T-helper 9 cell (primary cell): ENCODE results near the gene SMARCC2.
"Not testable (repeated sequence)": the region's sequence is repeated elsewhere in the genome, so short reads cannot be mapped to it uniquely, and the experiment has no call there.

Experiments
- DNase-seq: peaks from one replicate; pipeline ENCODE4 v3.0.0-alpha.2; 2020

SMARCC2 gene

GRCh38 chr12:56162468-56163290 lies 26.6 kb downstream of the SMARCC2 start:
- no peak for DNase-seq

GRCh38 chr12:56161690-56162351 lies 27.5 kb downstream of the SMARCC2 start:
- DNase-seq: no peak

GRCh38 chr12:56160894-56161689 lies 28.2 kb downstream of the SMARCC2 start:
- no peak for DNase-seq

GRCh38 chr12:56160193-56160763 lies 29.0 kb downstream of the SMARCC2 start:
- peak; percentile 56 for DNase-seq

GRCh38 chr12:56159482-56160192 lies 29.6 kb downstream of the SMARCC2 start:
- DNase-seq: no peak

- no peak for DNase-seq
Observed at GRCh38 chr12:56158926-56159461, 30.3 kb downstream of the SMARCC2 start.

- DNase-seq: peak; percentile 85
Observed at GRCh38 chr12:56158029-56158925, 31.0 kb downstream of the SMARCC2 start, which contains the start of gene MYL6. TSS of gene MYL6 (plus strand) at chr12:56158359. CDS start at chr12:56158402, 43 bp downstream.

GRCh38 chr12:56157201-56158028 lies 31.9 kb downstream of the SMARCC2 start:
- peak; percentile 39 for DNase-seq

- not testable (repeated sequence) for DNase-seq
Observed at GRCh38 chr12:56156464-56157200, 32.7 kb downstream of the SMARCC2 start.

GRCh38 chr12:56155256-56155845 lies 33.9 kb downstream of the SMARCC2 start:
- no peak for DNase-seq

- DNase-seq: no peak
Observed at GRCh38 chr12:56154818-56155217, 34.5 kb downstream of the SMARCC2 start.

- DNase-seq: no peak
Observed at GRCh38 chr12:56154246-56154771, 35.0 kb downstream of the SMARCC2 start.

- no peak for DNase-seq
Observed at GRCh38 chr12:56153678-56154065, 35.6 kb downstream of the SMARCC2 start.

GRCh38 chr12:56152756-56153677 lies 36.3 kb downstream of the SMARCC2 start:
- DNase-seq: no peak

- peak; percentile 91 for DNase-seq
Observed at GRCh38 chr12:56152132-56152755, 37.0 kb downstream of the SMARCC2 start, which contains the start of gene MYL6B. TSS of gene MYL6B (plus strand) at chr12:56152587. CDS start at chr12:56153919, 1,332 bp downstream.

- peak; percentile 53 for DNase-seq
Observed at GRCh38 chr12:56151672-56152131, 37.6 kb downstream of the SMARCC2 start.

GRCh38 chr12:56150563-56150962 lies 38.7 kb downstream of the SMARCC2 start:
- no peak for DNase-seq
